GM21737 (cell line): ENCODE results near the gene SPECC1.
"Not testable (repeated sequence)": the region's sequence is repeated elsewhere in the genome, so short reads cannot be mapped to it uniquely, and the experiment has no call there.

Experiments used
- ATAC-seq: cut with Tn5 transposase; IDR thresholded peaks from one replicate; pipeline ENCODE4 v1.9.1; 2021; ENCODE audit warnings: mild to moderate bottlenecking, moderate library complexity; ENCODE audit not compliant: unreplicated experiment

SPECC1 gene

GRCh38 chr17:20263115-20263433, 253.9 kb downstream of the SPECC1 start:
- not testable (repeated sequence) for ATAC-seq

GRCh38 chr17:20263595-20263994, 254.4 kb downstream of the SPECC1 start:
- no peak for ATAC-seq

- ATAC-seq, result no peak
Observed at GRCh38 chr17:20264996-20265395, 255.8 kb downstream of the SPECC1 start.

GRCh38 chr17:20266806-20267458, 257.8 kb downstream of the SPECC1 start:
- ATAC-seq, result no peak

- ATAC-seq, result no peak
Observed at GRCh38 chr17:20267459-20267842, 258.3 kb downstream of the SPECC1 start.

- ATAC-seq, result no peak
Observed at GRCh38 chr17:20270369-20270768, 261.2 kb downstream of the SPECC1 start.

- no peak for ATAC-seq
Observed at GRCh38 chr17:20271011-20271610, 262.0 kb downstream of the SPECC1 start.

GRCh38 chr17:20273741-20274500, 264.8 kb downstream of the SPECC1 start:
- ATAC-seq, result no peak

GRCh38 chr17:20275653-20276052, 266.5 kb downstream of the SPECC1 start:
- no peak for ATAC-seq

- no peak for ATAC-seq
Observed at GRCh38 chr17:20276421-20276820, 267.3 kb downstream of the SPECC1 start.

GRCh38 chr17:20278805-20279204, 269.6 kb downstream of the SPECC1 start:
- no peak for ATAC-seq

GRCh38 chr17:20279631-20280030, 270.5 kb downstream of the SPECC1 start:
- no peak for ATAC-seq

- ATAC-seq, result no peak
Observed at GRCh38 chr17:20280051-20280450, 270.9 kb downstream of the SPECC1 start.

- no peak for ATAC-seq
Observed at GRCh38 chr17:20280851-20281250, 271.7 kb downstream of the SPECC1 start.

GRCh38 chr17:20281860-20282259, 272.7 kb downstream of the SPECC1 start:
- ATAC-seq, result no peak

GRCh38 chr17:20282526-20283308, 273.6 kb downstream of the SPECC1 start:
- no peak for ATAC-seq

- ATAC-seq, result no peak
Observed at GRCh38 chr17:20284022-20284421, 274.9 kb downstream of the SPECC1 start.

GRCh38 chr17:20284570-20285295, 275.6 kb downstream of the SPECC1 start:
- no peak for ATAC-seq

- no peak for ATAC-seq
Observed at GRCh38 chr17:20289984-20290383, 280.8 kb downstream of the SPECC1 start.

GRCh38 chr17:20291853-20292252, 282.7 kb downstream of the SPECC1 start:
- no peak for ATAC-seq

GRCh38 chr17:20293501-20293900, 284.3 kb downstream of the SPECC1 start:
- no peak for ATAC-seq
